OCI-LY7 (cell line): ENCODE data around the gene AMBP. TPM values are rescaled to one million over a fixed set of nuclear protein-coding genes. Genes with fewer than 3 reads are reported as not detected.

Experiments used
- BruUV-seq: library from RNA; stranded (reverse); fragments of 400-500 nt; replicated peaks from 2 replicates; lab custom pipeline; 2021; lab: Mats Ljungman, UMichigan
- CTCF ChIA-PET: fragments of 300-600 bp; sonication (Branson Sonifier 250); formaldehyde crosslinking; loops from one replicate; lab custom pipeline; 2022; ENCODE audit warnings: antibody characterized with exemption; ENCODE audit not compliant: unreplicated experiment; lab: Charles Lee
- POLR2A ChIA-PET: fragments of 300-600 bp; sonication (Branson Sonifier 250); formaldehyde crosslinking; loops from one replicate; lab custom pipeline; 2022; ENCODE audit warnings: antibody characterized with exemption; lab: Charles Lee
- DNase-seq: peaks from one replicate; pipeline ENCODE4 v3.0.0-alpha.2; 2015; ENCODE audit warnings: low spot score
- H2AFZ ChIP-seq: fragments of 200-600 bp; sonication (generic), shearing (Covaris generic); 2 replicates; pipeline ENCODE4 v1.6.1; 2014; ENCODE audit warnings: mild to moderate bottlenecking, antibody characterized with exemption, low read length, moderate library complexity
- H3K27ac ChIP-seq: fragments of 200-600 bp; sonication (generic); 2 replicates; pipeline ENCODE4 v1.5.1; 2014; ENCODE audit warnings: mixed run types, low read depth, mild to moderate bottlenecking, moderate library complexity, low read length, inconsistent platforms; ENCODE audit not compliant: poor library complexity, severe bottlenecking
- H3K36me3 ChIP-seq: fragments of 200-600 bp; sonication (generic); 2 replicates; pipeline ENCODE4 v1.6.1; 2014; ENCODE audit warnings: mild to moderate bottlenecking, antibody characterized with exemption, low read length, moderate library complexity, mixed read lengths; ENCODE audit not compliant: insufficient read depth
- H3K4me1 ChIP-seq: fragments of 200-600 bp; sonication (generic); 2 replicates; pipeline ENCODE4 v1.5.1; 2014; ENCODE audit warnings: mild to moderate bottlenecking, low read length; ENCODE audit not compliant: insufficient read depth, poor library complexity, severe bottlenecking
- H3K4me2 ChIP-seq: fragments of 200-600 bp; sonication (generic); 2 replicates; pipeline ENCODE4 v1.6.1; 2014; ENCODE audit warnings: mild to moderate bottlenecking, low read length
- H3K4me3 ChIP-seq: fragments of 200-600 bp; sonication (generic); 2 replicates; pipeline ENCODE4 v1.5.1; 2014; ENCODE audit warnings: mild to moderate bottlenecking, low read depth, low read length; ENCODE audit not compliant: poor library complexity, severe bottlenecking
- H3K79me2 ChIP-seq: fragments of 200-600 bp; sonication (generic); 2 replicates; pipeline ENCODE4 v1.6.1; 2016; ENCODE audit warnings: low read depth, mild to moderate bottlenecking, low read length, moderate library complexity, mixed read lengths; ENCODE audit not compliant: insufficient read depth
- H3K9me2 ChIP-seq: fragments of 200-600 bp; sonication (generic); 2 replicates; pipeline ENCODE4 v1.6.1; 2016; ENCODE audit warnings: mild to moderate bottlenecking, low read length, mixed read lengths; ENCODE audit not compliant: insufficient read depth
- H3K9me3 ChIP-seq: fragments of 200-600 bp; sonication (generic); 2 replicates; pipeline ENCODE4 v1.6.1; 2014; ENCODE audit warnings: mild to moderate bottlenecking, mixed run types, low read length, mixed read lengths
- H4K20me1 ChIP-seq: fragments of 200-600 bp; sonication (generic); 2 replicates; pipeline ENCODE4 v1.6.1; 2014; ENCODE audit warnings: mild to moderate bottlenecking, antibody characterized with exemption, low read length, moderate library complexity, mixed read lengths; ENCODE audit not compliant: insufficient read depth
- EZH2phosphoT487 ChIP-seq: fragments of 200-600 bp; sonication (generic); IDR thresholded peaks from 2 replicates; pipeline ENCODE4 v1.6.1; 2018; ENCODE audit warnings: low read depth, borderline replicate concordance, mild to moderate bottlenecking, mixed run types, antibody characterized with exemption, low read length, moderate library complexity, mixed read lengths
- intact Hi-C: fragments of 100-400 bp; cut with micrococcal nuclease; formaldehyde crosslinking; loops from one replicate; pipeline ENCODE4 v1.10.0; 2022; ENCODE audit not compliant: unreplicated experiment
- total RNA-seq, 2 experiments: library from RNA; depleted of rRNA in 1 of 2; stranded (reverse); fragments of >200 nt in 1 of 2; shearing (Covaris generic) in 1 of 2; gene quantifications; 2 replicates each; pipeline ENCODE4 v1.2.3, GENCODE V29; 2014 to 2022
- TF ChIP-seq, protein P1 (sequence below): fragments of 200-600 bp; sonication (generic); conservative IDR thresholded peaks from 2 replicates; pipeline ENCODE4 v1.5.1; 2014; ENCODE audit warnings: mild to moderate bottlenecking, antibody characterized with exemption, low read length, moderate library complexity, mixed read lengths

AMBP gene
- total RNA-seq, 2 experiments from 2014 or later: not detected

GRCh38 chr9:114105236-114105635 lies 27.1 kb upstream of the AMBP start:
- TF ChIP-seq, protein P1, sequence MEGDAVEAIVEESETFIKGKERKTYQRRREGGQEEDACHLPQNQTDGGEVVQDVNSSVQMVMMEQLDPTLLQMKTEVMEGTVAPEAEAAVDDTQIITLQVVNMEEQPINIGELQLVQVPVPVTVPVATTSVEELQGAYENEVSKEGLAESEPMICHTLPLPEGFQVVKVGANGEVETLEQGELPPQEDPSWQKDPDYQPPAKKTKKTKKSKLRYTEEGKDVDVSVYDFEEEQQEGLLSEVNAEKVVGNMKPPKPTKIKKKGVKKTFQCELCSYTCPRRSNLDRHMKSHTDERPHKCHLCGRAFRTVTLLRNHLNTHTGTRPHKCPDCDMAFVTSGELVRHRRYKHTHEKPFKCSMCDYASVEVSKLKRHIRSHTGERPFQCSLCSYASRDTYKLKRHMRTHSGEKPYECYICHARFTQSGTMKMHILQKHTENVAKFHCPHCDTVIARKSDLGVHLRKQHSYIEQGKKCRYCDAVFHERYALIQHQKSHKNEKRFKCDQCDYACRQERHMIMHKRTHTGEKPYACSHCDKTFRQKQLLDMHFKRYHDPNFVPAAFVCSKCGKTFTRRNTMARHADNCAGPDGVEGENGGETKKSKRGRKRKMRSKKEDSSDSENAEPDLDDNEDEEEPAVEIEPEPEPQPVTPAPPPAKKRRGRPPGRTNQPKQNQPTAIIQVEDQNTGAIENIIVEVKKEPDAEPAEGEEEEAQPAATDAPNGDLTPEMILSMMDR: no peak
- no peak for TF ChIP-seq EZH2phosphoT487
- no peak overlapping the region for H2AFZ ChIP-seq
- no peaks in the 10 kb centered on the region for H3K9me3 ChIP-seq
- H3K4me2 ChIP-seq: no peak overlapping the region
- no peaks in the 10 kb centered on the region for H3K36me3 ChIP-seq
- no peaks in the 10 kb centered on the region for H3K79me2 ChIP-seq
- intact Hi-C loops: loop anchor here (10.0 kb wide), 1 partner anchor 50 kb away; the partner anchor contains the start of gene COL27A1
- DNase-seq: no peak
- BruUV-seq: no TSS peak
- ChIA-PET POLR2A (interaction anchor here (0.7 kb wide), 1 partner anchor 145 kb away, joined by 3 read pairs; no protein-coding TSS in a partner anchor), CTCF (no interaction called here)
- H4K20me1 ChIP-seq: no peaks in the 10 kb centered on the region
- no peaks in the 10 kb centered on the region for H3K4me1 ChIP-seq
- H3K9me2 ChIP-seq: no peaks in the 10 kb centered on the region
- no peak overlapping the region for H3K27ac ChIP-seq
- no peak overlapping the region for H3K4me3 ChIP-seq

DNA sequence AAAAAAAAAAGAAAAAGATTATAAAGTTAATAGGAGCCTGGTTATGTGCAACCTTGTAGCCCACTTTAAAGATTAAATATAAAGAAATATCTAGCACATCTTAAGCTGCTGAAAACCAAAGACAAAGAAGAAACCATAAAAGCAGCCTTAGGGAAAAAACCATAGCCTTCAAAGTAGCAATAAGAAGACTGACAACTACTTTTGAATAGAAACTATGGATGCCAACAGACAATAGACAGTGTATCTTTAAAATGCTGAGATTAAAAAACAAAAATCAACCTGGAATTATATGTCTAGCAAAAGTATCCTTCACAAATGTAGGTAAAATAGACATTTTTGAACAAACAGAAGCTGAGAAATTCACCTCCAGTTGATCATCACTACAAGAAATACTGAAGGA lies 24.4 kb upstream of the AMBP start:
- no peak overlapping the region for H3K4me2 ChIP-seq
- no peaks in the 10 kb centered on the region for H3K4me1 ChIP-seq
- ChIA-PET POLR2A (no interaction called here), CTCF (no interaction called here)
- H3K9me3 ChIP-seq: no peaks in the 10 kb centered on the region
- no TSS peak for BruUV-seq
- no peak for DNase-seq
- no peaks in the 10 kb centered on the region for H3K9me2 ChIP-seq
- intact Hi-C loops: loop anchor here (10.0 kb wide), 1 partner anchor 52 kb away; the partner anchor contains the start of gene COL27A1
- no peaks in the 10 kb centered on the region for H3K36me3 ChIP-seq
- H4K20me1 ChIP-seq: no peaks in the 10 kb centered on the region
- H3K4me3 ChIP-seq: no peak overlapping the region
- H3K79me2 ChIP-seq: no peaks in the 10 kb centered on the region
- TF ChIP-seq, protein P1: no peak
- TF ChIP-seq EZH2phosphoT487: no peak
- H3K27ac ChIP-seq: no peak overlapping the region
- no peak overlapping the region for H2AFZ ChIP-seq

GRCh38 chr9:114100536-114100935 lies 22.4 kb upstream of the AMBP start:
- H3K4me2 ChIP-seq: no peak overlapping the region
- CTCF ChIA-PET: no interaction called here

More at GRCh38 chr9:114100536-114100935, 22.4 kb upstream of the AMBP start:
- Histone ChIP-seq H3K4me3 (no peak overlapping the region), H3K79me2 (no peaks in the 10 kb centered on the region), H3K4me1 (no peaks in the 10 kb centered on the region), H2AFZ (no peak overlapping the region), H3K27ac (no peak overlapping the region), H4K20me1 (no peaks in the 10 kb centered on the region), H3K9me2 (no peaks in the 10 kb centered on the region), H3K36me3 (no peaks in the 10 kb centered on the region), H3K9me3 (no peaks in the 10 kb centered on the region)
- TF ChIP-seq EZH2phosphoT487: no peak
- no TSS peak for BruUV-seq
- no peak for DNase-seq
- intact Hi-C loops: loop anchor here (10.0 kb wide), 1 partner anchor 54 kb away; the partner anchor contains the start of gene COL27A1
- POLR2A ChIA-PET: no interaction called here
